ENCODE results near the gene NFIX. TPM values are rescaled to one million over a fixed set of nuclear protein-coding genes. Genes with fewer than 3 reads are reported as not detected.

NFIX gene
- total and polyA plus RNA-seq, 9 of the 15 experiments (the other 6 are each of a cell fraction or from before 2014, with no cell fraction given): 0.28 to 26.8 (median 5.4) TPM

DNA sequence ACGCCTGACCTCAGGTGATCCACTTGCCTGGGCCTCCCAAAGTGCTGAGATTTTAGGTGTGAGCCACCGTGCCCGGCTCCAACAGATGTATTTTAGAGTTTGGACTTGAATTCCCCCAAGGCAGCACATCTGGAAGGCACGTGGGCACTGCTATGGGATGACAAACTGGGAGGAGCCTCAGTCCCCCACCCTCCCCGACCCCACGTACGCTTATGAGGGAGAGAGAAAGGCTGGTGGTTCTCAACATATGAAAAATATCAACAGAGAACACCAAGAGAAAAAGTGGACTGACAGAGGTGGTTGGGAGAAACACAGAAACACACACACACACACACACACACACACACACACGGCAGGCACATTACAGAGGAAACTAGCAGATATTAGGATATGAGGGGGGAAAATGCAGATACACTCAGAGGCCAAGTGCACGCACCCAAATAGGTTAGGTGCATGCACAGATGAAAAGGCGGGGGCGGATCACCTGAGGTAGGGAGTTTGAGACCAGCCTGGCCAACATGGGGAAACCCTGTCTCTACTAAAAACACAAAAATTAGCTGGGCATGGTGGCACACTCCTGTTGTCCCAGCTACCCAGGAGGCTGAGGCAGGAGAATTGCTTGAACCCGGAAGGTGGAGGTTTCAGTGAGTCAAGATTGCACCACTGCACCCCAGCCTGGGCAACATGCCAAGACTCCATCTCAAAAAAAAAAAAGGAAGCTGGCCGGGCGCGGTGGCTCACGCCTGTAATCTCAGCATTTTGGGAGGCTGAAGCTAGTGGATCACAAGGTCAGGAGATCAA lies 151.7 kb downstream of the NFIX start (continued):
- TF ChIP-seq, protein P1, sequence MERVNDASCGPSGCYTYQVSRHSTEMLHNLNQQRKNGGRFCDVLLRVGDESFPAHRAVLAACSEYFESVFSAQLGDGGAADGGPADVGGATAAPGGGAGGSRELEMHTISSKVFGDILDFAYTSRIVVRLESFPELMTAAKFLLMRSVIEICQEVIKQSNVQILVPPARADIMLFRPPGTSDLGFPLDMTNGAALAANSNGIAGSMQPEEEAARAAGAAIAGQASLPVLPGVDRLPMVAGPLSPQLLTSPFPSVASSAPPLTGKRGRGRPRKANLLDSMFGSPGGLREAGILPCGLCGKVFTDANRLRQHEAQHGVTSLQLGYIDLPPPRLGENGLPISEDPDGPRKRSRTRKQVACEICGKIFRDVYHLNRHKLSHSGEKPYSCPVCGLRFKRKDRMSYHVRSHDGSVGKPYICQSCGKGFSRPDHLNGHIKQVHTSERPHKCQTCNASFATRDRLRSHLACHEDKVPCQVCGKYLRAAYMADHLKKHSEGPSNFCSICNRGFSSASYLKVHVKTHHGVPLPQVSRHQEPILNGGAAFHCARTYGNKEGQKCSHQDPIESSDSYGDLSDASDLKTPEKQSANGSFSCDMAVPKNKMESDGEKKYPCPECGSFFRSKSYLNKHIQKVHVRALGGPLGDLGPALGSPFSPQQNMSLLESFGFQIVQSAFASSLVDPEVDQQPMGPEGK (CRISPR knock-in tag; IDR thresholded peaks at IDR 0.05; ENCODE audit: borderline replicate concordance): no peak
- TF ChIP-seq ZNF717 (CRISPR knock-in tag; IDR thresholded peaks at IDR 0.05): no peak
- TF ChIP-seq ZFPM2 (CRISPR knock-in tag; IDR thresholded peaks at IDR 0.05): no peak
- no peak for TF ChIP-seq SRF (CRISPR knock-in tag; IDR thresholded peaks at IDR 0.05)
- TF ChIP-seq ZNF146 (CRISPR knock-in tag; IDR thresholded peaks at IDR 0.05; ENCODE audit: unreplicated experiment): no peak
- no peak for TF ChIP-seq CBFA2T2 (conservative IDR thresholded peaks at IDR 0.05)
- TF ChIP-seq WHSC1 (IDR thresholded peaks at IDR 0.05; ENCODE audit: low read length): no peak
- TF ChIP-seq, protein P2, sequence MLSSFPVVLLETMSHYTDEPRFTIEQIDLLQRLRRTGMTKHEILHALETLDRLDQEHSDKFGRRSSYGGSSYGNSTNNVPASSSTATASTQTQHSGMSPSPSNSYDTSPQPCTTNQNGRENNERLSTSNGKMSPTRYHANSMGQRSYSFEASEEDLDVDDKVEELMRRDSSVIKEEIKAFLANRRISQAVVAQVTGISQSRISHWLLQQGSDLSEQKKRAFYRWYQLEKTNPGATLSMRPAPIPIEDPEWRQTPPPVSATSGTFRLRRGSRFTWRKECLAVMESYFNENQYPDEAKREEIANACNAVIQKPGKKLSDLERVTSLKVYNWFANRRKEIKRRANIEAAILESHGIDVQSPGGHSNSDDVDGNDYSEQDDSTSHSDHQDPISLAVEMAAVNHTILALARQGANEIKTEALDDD (IDR thresholded peaks at IDR 0.05): no peak
- no peak for TF ChIP-seq CHD2 (IDR thresholded peaks at IDR 0.05; ENCODE audit: low read depth, low read length)
- peak; percentile 76; the same call in 1 of the 2 replicates for TF ChIP-seq HDAC2 (IDR thresholded peaks at IDR 0.05)
- no peak for TF ChIP-seq KAT2B (IDR thresholded peaks at IDR 0.05; ENCODE audit: low read depth, low read length)
- no peak for TF ChIP-seq TBP (optimal IDR thresholded peaks at IDR 0.05; ENCODE audit: low read depth, low read length)
- peak; percentile 76 to 86 for TF ChIP-seq KDM1A (IDR thresholded peaks at IDR 0.05)
- TF ChIP-seq, protein P3, sequence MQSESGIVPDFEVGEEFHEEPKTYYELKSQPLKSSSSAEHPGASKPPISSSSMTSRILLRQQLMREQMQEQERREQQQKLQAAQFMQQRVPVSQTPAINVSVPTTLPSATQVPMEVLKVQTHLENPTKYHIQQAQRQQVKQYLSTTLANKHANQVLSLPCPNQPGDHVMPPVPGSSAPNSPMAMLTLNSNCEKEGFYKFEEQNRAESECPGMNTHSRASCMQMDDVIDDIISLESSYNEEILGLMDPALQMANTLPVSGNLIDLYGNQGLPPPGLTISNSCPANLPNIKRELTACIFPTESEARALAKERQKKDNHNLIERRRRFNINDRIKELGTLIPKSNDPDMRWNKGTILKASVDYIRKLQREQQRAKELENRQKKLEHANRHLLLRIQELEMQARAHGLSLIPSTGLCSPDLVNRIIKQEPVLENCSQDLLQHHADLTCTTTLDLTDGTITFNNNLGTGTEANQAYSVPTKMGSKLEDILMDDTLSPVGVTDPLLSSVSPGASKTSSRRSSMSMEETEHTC (IDR thresholded peaks at IDR 0.05): no peak
- TF ChIP-seq NFIC (IDR thresholded peaks at IDR 0.05): peak; percentile 97
- TF ChIP-seq BCOR (IDR thresholded peaks at IDR 0.05): peak; percentile 80; the same call in 1 of the 2 replicates
- TF ChIP-seq PPARD (CRISPR knock-in tag; IDR thresholded peaks at IDR 0.05): no peak
- no peak for TF ChIP-seq CBFA2T3 (IDR thresholded peaks at IDR 0.05)
- no peak for TF ChIP-seq ZKSCAN3 (CRISPR knock-in tag; IDR thresholded peaks at IDR 0.05)
- TF ChIP-seq, protein P4, sequence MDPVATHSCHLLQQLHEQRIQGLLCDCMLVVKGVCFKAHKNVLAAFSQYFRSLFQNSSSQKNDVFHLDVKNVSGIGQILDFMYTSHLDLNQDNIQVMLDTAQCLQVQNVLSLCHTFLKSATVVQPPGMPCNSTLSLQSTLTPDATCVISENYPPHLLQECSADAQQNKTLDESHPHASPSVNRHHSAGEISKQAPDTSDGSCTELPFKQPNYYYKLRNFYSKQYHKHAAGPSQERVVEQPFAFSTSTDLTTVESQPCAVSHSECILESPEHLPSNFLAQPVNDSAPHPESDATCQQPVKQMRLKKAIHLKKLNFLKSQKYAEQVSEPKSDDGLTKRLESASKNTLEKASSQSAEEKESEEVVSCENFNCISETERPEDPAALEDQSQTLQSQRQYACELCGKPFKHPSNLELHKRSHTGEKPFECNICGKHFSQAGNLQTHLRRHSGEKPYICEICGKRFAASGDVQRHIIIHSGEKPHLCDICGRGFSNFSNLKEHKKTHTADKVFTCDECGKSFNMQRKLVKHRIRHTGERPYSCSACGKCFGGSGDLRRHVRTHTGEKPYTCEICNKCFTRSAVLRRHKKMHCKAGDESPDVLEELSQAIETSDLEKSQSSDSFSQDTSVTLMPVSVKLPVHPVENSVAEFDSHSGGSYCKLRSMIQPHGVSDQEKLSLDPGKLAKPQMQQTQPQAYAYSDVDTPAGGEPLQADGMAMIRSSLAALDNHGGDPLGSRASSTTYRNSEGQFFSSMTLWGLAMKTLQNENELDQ (CRISPR knock-in tag; IDR thresholded peaks at IDR 0.05; ENCODE audit: borderline replicate concordance): no peak
- TF ChIP-seq, protein P5, sequence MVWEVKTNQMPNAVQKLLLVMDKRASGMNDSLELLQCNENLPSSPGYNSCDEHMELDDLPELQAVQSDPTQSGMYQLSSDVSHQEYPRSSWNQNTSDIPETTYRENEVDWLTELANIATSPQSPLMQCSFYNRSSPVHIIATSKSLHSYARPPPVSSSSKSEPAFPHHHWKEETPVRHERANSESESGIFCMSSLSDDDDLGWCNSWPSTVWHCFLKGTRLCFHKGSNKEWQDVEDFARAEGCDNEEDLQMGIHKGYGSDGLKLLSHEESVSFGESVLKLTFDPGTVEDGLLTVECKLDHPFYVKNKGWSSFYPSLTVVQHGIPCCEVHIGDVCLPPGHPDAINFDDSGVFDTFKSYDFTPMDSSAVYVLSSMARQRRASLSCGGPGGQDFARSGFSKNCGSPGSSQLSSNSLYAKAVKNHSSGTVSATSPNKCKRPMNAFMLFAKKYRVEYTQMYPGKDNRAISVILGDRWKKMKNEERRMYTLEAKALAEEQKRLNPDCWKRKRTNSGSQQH (CRISPR knock-in tag; IDR thresholded peaks at IDR 0.05): peak; percentile 70; the same call in 1 of the 2 replicates
